Mesothelial cell of epicardium (in vitro differentiated cells): ENCODE data around the gene PLA2G4B. TPM values are rescaled to one million over a fixed set of nuclear protein-coding genes. Genes with fewer than 3 reads are reported as not detected.

Experiments used
- DNase-seq, 2 experiments: peaks; one replicate each; pipeline ENCODE4 v3.0.0; 2021; ENCODE audit warnings: low spot score in 2 of 2; ENCODE audit not compliant: unreplicated experiment in 2 of 2
- H3K27ac Mint-ChIP-seq: 2 replicates; pipeline ENCODE4 v1.8.0; 2021; ENCODE audit warnings: mixed read lengths
- H3K27me3 Mint-ChIP-seq: 2 replicates; pipeline ENCODE4 v1.8.0; 2021; ENCODE audit warnings: low read depth, mixed read lengths
- H3K36me3 Mint-ChIP-seq: 2 replicates; pipeline ENCODE4 v1.8.0; 2021; ENCODE audit warnings: mixed read lengths
- H3K4me1 Mint-ChIP-seq: 2 replicates; pipeline ENCODE4 v1.8.0; 2021; ENCODE audit warnings: mixed read lengths
- H3K4me3 Mint-ChIP-seq: 2 replicates; pipeline ENCODE4 v1.8.0; 2021; ENCODE audit warnings: mild to moderate bottlenecking, moderate library complexity, mixed read lengths
- H3K9me3 Mint-ChIP-seq: 2 replicates; pipeline ENCODE4 v1.8.0; 2021; ENCODE audit warnings: mixed read lengths
- CTCF ChIP-seq: fragments of 200-600 bp; sonication (generic); IDR thresholded peaks from one replicate; pipeline ENCODE4 v1.5.0; 2021; ENCODE audit warnings: antibody characterized with exemption; ENCODE audit not compliant: unreplicated experiment
- total RNA-seq: library from RNA; stranded (reverse); gene quantifications from 3 replicates; pipeline ENCODE4 v1.2.1, GENCODE V29; 2021

The PLA2G4B gene
- total RNA-seq, 1 donor from 2014 or later: 11.2 TPM

GRCh38 chr15:41888662-41889253 is 50.1 kb downstream of the PLA2G4B start:
- Mint-ChIP-seq H3K36me3 (no peaks in the 10 kb centered on the region), H3K27me3 (peaks cover 3% of the 10 kb centered on the region), H3K27ac (no peak overlapping the region), H3K4me1 (peaks cover 7% of the 10 kb centered on the region), H3K4me3 (no peak overlapping the region), H3K9me3 (no peaks in the 10 kb centered on the region)
- DNase-seq: no peak
- no peak for TF ChIP-seq CTCF

DNA sequence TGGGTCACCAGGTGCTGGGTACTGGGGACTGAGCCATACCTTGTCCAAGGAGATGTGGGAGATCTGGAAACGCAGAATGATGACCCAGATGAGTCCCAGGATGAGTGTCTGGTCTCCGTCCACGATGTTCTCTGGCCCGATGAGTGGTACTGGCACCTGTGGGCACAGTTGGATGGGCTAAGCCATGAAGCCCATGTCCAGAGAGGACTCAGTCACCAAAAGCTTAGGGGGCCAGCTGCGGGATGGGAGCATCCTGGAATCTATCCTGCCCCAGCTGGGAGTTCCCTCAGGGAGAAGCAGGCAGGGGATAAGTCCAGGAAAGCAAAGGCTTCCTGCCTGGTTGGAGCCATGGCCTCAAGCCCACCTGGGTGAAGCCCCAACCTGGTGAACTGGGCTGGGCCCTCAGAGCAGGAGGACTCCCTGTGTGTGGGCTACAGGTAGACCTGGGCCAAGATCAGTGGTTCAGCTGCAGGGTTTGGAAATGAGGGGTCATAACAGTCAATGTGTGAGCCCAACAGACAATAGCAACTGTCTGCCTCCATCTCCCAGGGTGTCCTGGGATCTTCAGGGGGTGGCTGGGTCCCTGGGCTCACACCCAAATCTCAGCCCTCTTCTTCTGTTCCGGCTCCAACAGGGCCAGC is 51.5 kb downstream of the PLA2G4B start:
- TF ChIP-seq CTCF: no peak
- H3K4me3 Mint-ChIP-seq: no peak overlapping the region

GRCh38 chr15:41891226-41891625 is 52.6 kb downstream of the PLA2G4B start:
- peaks cover 19% of the 10 kb centered on the region for H3K4me1 Mint-ChIP-seq
- no peaks in the 10 kb centered on the region for H3K9me3 Mint-ChIP-seq
- no peak overlapping the region for H3K4me3 Mint-ChIP-seq
- no peaks in the 10 kb centered on the region for H3K36me3 Mint-ChIP-seq
- H3K27ac Mint-ChIP-seq: no peak overlapping the region
- H3K27me3 Mint-ChIP-seq: no peaks in the 10 kb centered on the region
- TF ChIP-seq CTCF: no peak
- no peak for DNase-seq

More for the DNA sequence above, 51.5 kb downstream of the PLA2G4B start:
- Mint-ChIP-seq H3K27me3 (no peaks in the 10 kb centered on the region), H3K9me3 (no peaks in the 10 kb centered on the region), H3K27ac (no peak overlapping the region), H3K36me3 (no peaks in the 10 kb centered on the region), H3K4me1 (peaks cover 16% of the 10 kb centered on the region)
- DNase-seq: no peak

GRCh38 chr15:41891946-41892345 is 53.3 kb downstream of the PLA2G4B start:
- Mint-ChIP-seq H3K4me1 (peaks cover 19% of the 10 kb centered on the region), H3K9me3 (no peaks in the 10 kb centered on the region), H3K27ac (no peak overlapping the region), H3K36me3 (no peaks in the 10 kb centered on the region), H3K27me3 (no peaks in the 10 kb centered on the region), H3K4me3 (no peak overlapping the region)
- no peak for TF ChIP-seq CTCF
- DNase-seq: no peak

DNA sequence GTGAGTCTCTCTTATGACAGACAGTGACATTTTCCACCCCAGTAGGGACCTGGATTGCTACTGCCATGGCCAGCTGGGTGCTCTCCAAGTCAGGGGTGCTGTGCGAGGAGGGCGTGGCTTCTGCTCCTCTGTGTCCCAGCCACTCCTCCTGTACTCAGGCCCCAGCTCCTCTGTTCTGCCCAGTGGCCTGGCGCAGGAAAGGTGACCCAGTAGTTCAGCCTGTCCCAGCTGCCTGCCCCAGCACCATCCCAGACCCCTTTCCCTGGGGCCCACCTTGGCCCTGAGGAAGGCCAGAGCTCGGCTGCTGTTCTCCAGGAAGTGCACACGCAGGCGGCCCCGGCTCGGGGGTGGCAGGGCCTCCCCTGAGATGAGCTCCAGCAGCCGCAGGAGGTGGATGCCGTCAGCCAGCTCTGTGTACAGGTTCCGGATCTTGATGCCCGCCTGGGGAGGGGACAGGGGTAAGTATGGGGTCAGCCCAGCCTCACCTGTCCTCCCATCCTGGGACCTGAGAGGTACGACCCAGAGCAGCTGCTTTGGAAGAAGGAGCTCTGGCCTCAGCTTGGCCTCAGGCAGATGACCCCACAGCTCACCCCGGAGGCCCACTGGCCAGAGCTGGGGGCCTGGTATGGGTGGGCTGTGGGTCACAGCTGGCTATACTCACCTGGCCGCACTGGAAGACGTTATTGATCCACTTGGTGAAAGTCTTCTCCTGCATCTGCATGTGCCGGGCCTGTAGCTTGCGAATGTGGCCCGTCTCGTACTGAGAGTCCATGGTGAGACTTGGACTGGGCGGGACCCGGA is 54.2 kb downstream of the PLA2G4B start:
- no peaks in the 10 kb centered on the region for H3K9me3 Mint-ChIP-seq
- H3K36me3 Mint-ChIP-seq: no peaks in the 10 kb centered on the region
- peaks cover 27% of the 10 kb centered on the region for H3K4me1 Mint-ChIP-seq
- H3K27ac Mint-ChIP-seq: no peak overlapping the region
- no peak for DNase-seq
- no peak for TF ChIP-seq CTCF
- H3K4me3 Mint-ChIP-seq: no peak overlapping the region
- no peaks in the 10 kb centered on the region for H3K27me3 Mint-ChIP-seq
